GM23338 (cell line): ENCODE measurements around the gene TESK2.

Experiments
- CREB1 ChIP-seq: fragments of 250-450 bp; sonication (Bioruptor Pico); IDR thresholded peaks from 2 replicates; pipeline ENCODE4 v1.5.0; 2020; ENCODE audit warnings: low read depth, mild to moderate bottlenecking, moderate library complexity
- EZH2phosphoT487 ChIP-seq: fragments of 200-600 bp; sonication (generic); IDR thresholded peaks from one replicate; pipeline ENCODE4 v1.8.1; 2018; ENCODE audit warnings: antibody characterized with exemption; ENCODE audit not compliant: unreplicated experiment
- TF ChIP-seq, protein P1 (sequence below), 2 experiments: fragments of 200-600 bp in 1 of 2; sonication (generic) in 1 of 2; conservative IDR thresholded peaks; 2 replicates each; pipeline versions ENCODE4 v1.5.1 to v1.6.1; 2016 to 2017; ENCODE audit warnings: antibody characterized with exemption in 2 of 2, low read depth in 2 of 2, mild to moderate bottlenecking in 2 of 2, moderate library complexity in 1 of 2

DNA sequence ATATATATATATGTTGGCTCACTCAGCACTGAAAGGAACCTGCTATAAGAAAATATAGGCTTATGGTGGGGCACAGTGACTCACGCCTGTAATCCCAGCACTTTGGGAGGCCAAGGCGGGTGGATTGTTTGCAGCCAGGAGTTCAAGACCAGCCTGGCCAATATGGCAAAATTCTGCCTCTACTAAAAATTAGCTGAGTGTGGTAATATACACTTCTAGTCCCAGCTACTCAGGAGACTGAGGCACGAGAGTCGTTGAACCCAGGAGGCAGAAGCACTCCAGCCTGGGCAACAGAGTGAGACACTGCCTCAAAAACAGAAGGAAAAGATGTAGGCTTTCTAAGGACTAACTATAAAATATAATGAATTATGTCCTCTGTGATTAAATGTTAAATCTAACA lies 136.1 kb downstream of the TESK2 start:
- no peak for TF ChIP-seq EZH2phosphoT487
- no peak for TF ChIP-seq CREB1 (CRISPR knock-in tag)
- TF ChIP-seq, protein P1, sequence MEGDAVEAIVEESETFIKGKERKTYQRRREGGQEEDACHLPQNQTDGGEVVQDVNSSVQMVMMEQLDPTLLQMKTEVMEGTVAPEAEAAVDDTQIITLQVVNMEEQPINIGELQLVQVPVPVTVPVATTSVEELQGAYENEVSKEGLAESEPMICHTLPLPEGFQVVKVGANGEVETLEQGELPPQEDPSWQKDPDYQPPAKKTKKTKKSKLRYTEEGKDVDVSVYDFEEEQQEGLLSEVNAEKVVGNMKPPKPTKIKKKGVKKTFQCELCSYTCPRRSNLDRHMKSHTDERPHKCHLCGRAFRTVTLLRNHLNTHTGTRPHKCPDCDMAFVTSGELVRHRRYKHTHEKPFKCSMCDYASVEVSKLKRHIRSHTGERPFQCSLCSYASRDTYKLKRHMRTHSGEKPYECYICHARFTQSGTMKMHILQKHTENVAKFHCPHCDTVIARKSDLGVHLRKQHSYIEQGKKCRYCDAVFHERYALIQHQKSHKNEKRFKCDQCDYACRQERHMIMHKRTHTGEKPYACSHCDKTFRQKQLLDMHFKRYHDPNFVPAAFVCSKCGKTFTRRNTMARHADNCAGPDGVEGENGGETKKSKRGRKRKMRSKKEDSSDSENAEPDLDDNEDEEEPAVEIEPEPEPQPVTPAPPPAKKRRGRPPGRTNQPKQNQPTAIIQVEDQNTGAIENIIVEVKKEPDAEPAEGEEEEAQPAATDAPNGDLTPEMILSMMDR (conservative IDR thresholded peaks at IDR 0.05; ENCODE audit: low read depth in 2 of 2): no peak
